ENCODE results near the gene SPTLC1.

DNA sequence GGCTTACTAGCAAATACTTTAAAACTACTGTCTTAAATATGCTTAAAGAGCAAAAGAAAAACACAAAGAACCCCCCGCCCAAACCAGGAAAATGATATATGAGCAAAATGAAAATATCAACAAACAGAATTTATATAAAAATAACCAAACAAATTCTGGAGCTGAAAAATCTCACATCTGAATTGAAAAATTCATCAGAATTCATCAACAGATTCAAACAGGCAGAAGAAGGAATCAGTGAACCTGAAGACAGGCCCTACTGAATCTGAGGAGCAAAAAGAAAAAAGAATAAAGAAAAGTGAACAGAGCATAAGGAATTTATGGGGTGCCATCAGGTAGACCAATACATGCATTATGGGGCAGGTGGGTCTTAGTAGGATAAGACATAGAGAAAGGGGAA is 49.8 kb upstream of the SPTLC1 start:
- TF ChIP-seq CTBP1 (IDR thresholded peaks at IDR 0.05; ENCODE audit: borderline replicate concordance) (no peak), FOXA1 (IDR thresholded peaks at IDR 0.05) (no peak), BHLHE40 (IDR thresholded peaks at IDR 0.05; ENCODE audit: borderline replicate concordance) (no peak), FOXM1 (IDR thresholded peaks at IDR 0.05; ENCODE audit: borderline replicate concordance) (no peak), TARDBP (IDR thresholded peaks at IDR 0.05) (no peak), FOXK2 (IDR thresholded peaks at IDR 0.05) (no peak), HDGF (IDR thresholded peaks at IDR 0.05; ENCODE audit: borderline replicate concordance) (no peak), ELF4 (IDR thresholded peaks at IDR 0.05) (no peak)
